K562 (cell line): ENCODE measurements around the gene KCNA2. TPM values are rescaled to one million over a fixed set of nuclear protein-coding genes. Genes with fewer than 3 reads are reported as not detected.

ENCODE experiments used
- ATAC-seq: fragments of 200-7000 bp; cut with Tn5 transposase; 3 replicates; pipeline ENCODE4 v1.9.1; 2020; ENCODE audit warnings: moderate library complexity
- BruUV-seq: library from RNA; stranded (reverse); fragments of 400-500 nt; replicated peaks from 2 replicates; lab custom pipeline; 2021; lab: Mats Ljungman, UMichigan
- CTCF ChIA-PET: fragments of 300-600 bp; formaldehyde crosslinking; extraction: SDS; loops from one replicate; lab custom pipeline; 2021; ENCODE audit warnings: low intra/inter-chr PET ratio; lab: Yijun Ruan, JAX
- POLR2A ChIA-PET: fragments of 300-600, 350-650 bp; sonication (Branson Sonifier 250); formaldehyde crosslinking; extraction: SDS; loops from one replicate; lab custom pipeline; 2021; ENCODE audit warnings: antibody characterized with exemption, inconsistent platforms; lab: Yijun Ruan, JAX
- DNase-seq, 4 experiments: peaks; one replicate each; pipeline versions ENCODE4 v3.0.0 to v3.0.0-alpha.2; 2011 to 2018; ENCODE audit warnings: low spot score in 3 of 4, mixed read lengths in 3 of 4; ENCODE audit errors: extremely low read depth in 1 of 4
- FAIRE-seq: peaks from 2 replicates; lab custom pipeline; 2011; peaks lifted over from hg19 to GRCh38; lab: Jason Lieb, UNC
- H2AFZ ChIP-seq: 2 replicates; pipeline ENCODE4 v1.6.0; 2011; ENCODE audit warnings: low read depth, low read length, control low read depth, inconsistent platforms
- H3K27ac ChIP-seq: fragments of 200-600 bp; 3 replicates; pipeline ENCODE4 v1.8.0; 2011; ENCODE audit warnings: low read depth, mild to moderate bottlenecking, control low read depth, inconsistent platforms, low read length, moderate library complexity, mixed read lengths; ENCODE audit errors: extremely low read depth
- H3K27me3 ChIP-seq, 2 experiments: fragments of 300-600 bp in 1 of 2; 2 replicates in 1 of 2; 3 replicates in 1 of 2; pipeline versions ENCODE4 v1.6.0 to v1.8.0; 2011; ENCODE audit warnings: inconsistent platforms in 2 of 2, low read length in 2 of 2, mild to moderate bottlenecking in 1 of 2, mixed read lengths in 1 of 2, moderate library complexity in 1 of 2; ENCODE audit not compliant: control insufficient read depth in 2 of 2, insufficient read depth in 2 of 2
- H3K36me3 ChIP-seq: fragments of 300-600 bp; 3 replicates; pipeline ENCODE4 v1.8.0; 2011; ENCODE audit warnings: mild to moderate bottlenecking, low read length, inconsistent platforms; ENCODE audit not compliant: control insufficient read depth, insufficient read depth
- H3K4me1 ChIP-seq, 2 experiments: fragments of 200-600 bp in 1 of 2; replicated peaks in 1 of 2; 2 replicates in 1 of 2; 3 replicates in 1 of 2; pipeline versions ENCODE4 v1.5.1 to v1.8.0; 2011; ENCODE audit warnings: inconsistent platforms in 2 of 2, low read length in 2 of 2, mild to moderate bottlenecking in 1 of 2, mixed read lengths in 1 of 2, moderate library complexity in 1 of 2; ENCODE audit not compliant: control insufficient read depth in 2 of 2, insufficient read depth in 2 of 2
- H3K4me2 ChIP-seq: 2 replicates; pipeline ENCODE4 v1.6.1; 2011; ENCODE audit warnings: low read length, control low read depth, inconsistent platforms, mixed read lengths; ENCODE audit not compliant: insufficient read depth
- H3K4me3 ChIP-seq: fragments of 200-600 bp; sonication (generic), shearing (Covaris generic); 2 replicates; pipeline ENCODE4 v1.5.1; 2016; ENCODE audit warnings: control low read depth, inconsistent platforms
- H3K79me2 ChIP-seq: fragments of 200-600 bp; 3 replicates; pipeline ENCODE4 v1.8.0; 2011; ENCODE audit warnings: low read length, inconsistent platforms; ENCODE audit not compliant: control insufficient read depth, insufficient read depth
- H3K9ac ChIP-seq, 2 experiments: 2 replicates each; pipeline versions ENCODE4 v1.6.0 to v1.6.1; 2011; ENCODE audit warnings: low read depth in 2 of 2, low read length in 2 of 2, control low read depth in 1 of 2, inconsistent platforms in 1 of 2, mild to moderate bottlenecking in 1 of 2, mixed read lengths in 1 of 2; ENCODE audit not compliant: insufficient read depth in 1 of 2
- H3K9me1 ChIP-seq: one replicate; pipeline ENCODE4 v1.6.0; 2011; ENCODE audit warnings: inconsistent platforms, mild to moderate bottlenecking, low read length, moderate library complexity; ENCODE audit not compliant: control insufficient read depth, insufficient read depth
- H3K9me3 ChIP-seq: replicated peaks from 2 replicates; pipeline ENCODE4 v1.5.1; 2011; ENCODE audit warnings: low read depth, low read length, inconsistent platforms; ENCODE audit not compliant: control insufficient read depth, insufficient read depth
- H4K20me1 ChIP-seq: replicated peaks from 2 replicates; pipeline ENCODE4 v1.6.1; 2011; ENCODE audit warnings: low read length, inconsistent platforms, mixed read lengths; ENCODE audit not compliant: control insufficient read depth, insufficient read depth
- CAMTA2 ChIP-seq: fragments of 250-450 bp; sonication (Bioruptor Pico); conservative IDR thresholded peaks from 2 replicates; pipeline ENCODE4 v1.5.1; 2022
- TCF7L2 ChIP-seq: fragments of 150-350 bp; IDR thresholded peaks from 2 replicates; pipeline ENCODE4 v1.6.1; 2016; ENCODE audit warnings: low read depth, mild to moderate bottlenecking, low read length, moderate library complexity
- ZNF174 ChIP-seq: fragments of 250-450 bp; sonication (Bioruptor Pico); IDR thresholded peaks from 2 replicates; pipeline ENCODE4 v1.4.0; 2020; ENCODE audit warnings: mild to moderate bottlenecking
- ZNF699 ChIP-seq: fragments of 250-450 bp; sonication (Bioruptor Pico); IDR thresholded peaks from 2 replicates; pipeline ENCODE4 v1.8.0; 2021; ENCODE audit warnings: mild to moderate bottlenecking, moderate library complexity; ENCODE audit not compliant: insufficient replicate concordance
- ZNF79 ChIP-seq: fragments of 250-450 bp; sonication (Bioruptor Pico); IDR thresholded peaks from 2 replicates; pipeline ENCODE4 v1.4.0; 2020; ENCODE audit warnings: low read depth, mild to moderate bottlenecking, moderate library complexity
- WGBS: fragments of 100-300 bp; shearing (Covaris generic); methylation state at CpG from one replicate; pipeline ENCODE4 v1.1.6; 2016; ENCODE audit warnings: low coverage, mixed read lengths; ENCODE audit not compliant: insufficient coverage; ENCODE audit errors: missing lambda C conversion rate; 5-methylcytosine and 5-hydroxymethylcytosine counted together
- in situ Hi-C: fragments of 300-500 bp; cut with MboI; formaldehyde crosslinking; loops from 4 replicates; pipeline ENCODE4 v1.15.0; 2018; ENCODE audit warnings: inconsistent platforms, mixed read lengths
- intact Hi-C: fragments of 100-400 bp; cut with micrococcal nuclease; formaldehyde crosslinking; loops from 2 replicates; pipeline ENCODE4 v1.14.2; 2022
- polyA plus RNA-seq, 8 experiments: library from polyadenylated mRNA; depleted of rRNA in 4 of 8; stranded (reverse) in 5 of 8; unstranded in 3 of 8; fragments of >200 nt; fragmentation: Nextera tagmentation in 2 of 8; fragmentation: Illumina TruSeq in 1 of 8; extraction: Ambion mirVana in 2 of 8; extraction: Trizol in 1 of 8; gene quantifications; 2 replicates each; pipeline versions ENCODE4 v1.2.1 to v1.2.3, GENCODE V29; 2011 to 2014; ENCODE audit warnings: inconsistent platforms in 1 of 8, missing spikeins in 1 of 8
- total RNA-seq, 7 experiments: library from RNA; depleted of rRNA in 6 of 7; stranded (reverse); fragments of >200 nt in 6 of 7; fragmentation: Illumina TruSeq in 2 of 7; extraction: Trizol in 2 of 7; gene quantifications; 2 replicates each; pipeline versions ENCODE4 v1.2.1 to v1.2.3, GENCODE V29; 2011 to 2021; ENCODE audit warnings: low replicate concordance in 1 of 7

The KCNA2 gene
- total and polyA plus RNA-seq, 9 of the 15 experiments (the other 6 are each of a cell fraction or from before 2014, with no cell fraction given) = not detected

DNA sequence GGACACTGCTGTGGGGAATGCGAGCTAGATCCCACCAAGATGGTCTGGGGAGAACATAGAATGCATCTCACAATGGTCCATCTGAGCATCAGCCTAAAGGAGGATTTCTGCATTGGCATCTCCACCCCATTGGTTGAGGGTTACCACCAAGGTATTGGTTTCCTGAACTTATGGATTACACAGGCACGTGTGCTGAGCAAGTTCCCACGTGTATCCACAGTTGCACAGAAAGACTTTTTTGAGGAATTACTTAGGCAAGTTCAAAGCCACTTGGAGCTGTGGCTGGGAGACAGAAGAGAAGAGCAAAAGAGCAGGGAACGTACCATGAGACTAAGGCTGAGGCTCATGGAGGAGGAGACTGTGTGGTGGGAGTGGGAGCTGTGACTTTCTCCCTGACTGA, 43.1 kb downstream of the KCNA2 start (continued):
- no peak for TF ChIP-seq TCF7L2

DNA sequence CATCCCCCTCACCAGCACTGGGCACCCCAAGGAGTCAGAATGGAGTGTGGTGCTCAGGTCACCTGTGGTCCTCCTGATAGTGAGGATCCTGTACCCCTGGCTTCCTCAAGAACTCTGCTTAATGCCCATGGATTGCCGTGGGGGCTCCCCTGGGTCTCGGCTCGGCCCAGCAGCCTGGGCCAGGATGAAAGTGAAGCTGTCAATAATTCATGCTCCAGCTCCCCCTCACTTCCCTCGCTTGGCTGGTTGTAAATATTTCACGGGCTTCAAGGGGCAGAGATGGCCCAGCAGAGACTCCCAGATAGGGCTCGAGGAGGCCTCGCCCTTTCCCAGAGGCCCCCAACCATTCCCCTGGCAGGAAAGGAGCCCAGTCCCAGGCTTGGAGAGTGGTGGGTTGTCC, 44.6 kb downstream of the KCNA2 start:
- Histone ChIP-seq H3K27me3 (peaks cover 6 to 42% of the 10 kb centered on the region in 2 experiments; a peak in 3 of 5 replicates), H4K20me1 (peaks cover 7% of the 10 kb centered on the region; the same call in 1 of the 2 replicates)
- POLR2A ChIA-PET = interaction anchor here (1.0 to 2.4 kb wide), 3 partner anchors 10 to 13 kb away, joined by 3 to 11 read pairs (median 3); no protein-coding TSS in a partner anchor
- CTCF ChIA-PET = no interaction called here
- TF ChIP-seq ZNF79 (CRISPR knock-in tag) (no peak), ZNF699 (CRISPR knock-in tag) (no peak), CAMTA2 (CRISPR knock-in tag) (no peak), ZNF174 (CRISPR knock-in tag) (no peak)
- TF ChIP-seq, all 486 proteins: peak for 0
- Histone ChIP-seq H3K4me1 (no peaks in the 10 kb centered on the region), H3K4me2 (no peak overlapping the region), H3K9me1 (no peaks in the 10 kb centered on the region), H3K79me2 (no peaks in the 10 kb centered on the region), H3K9me3 (no peaks in the 10 kb centered on the region), H3K27ac (no peak overlapping the region), H3K9ac (no peak overlapping the region), H3K4me3 (no peak overlapping the region), H3K36me3 (no peaks in the 10 kb centered on the region), H2AFZ (no peak overlapping the region)
- no peak for ATAC-seq
- FAIRE-seq = no peak
- WGBS = 0% methylated on average over 7 of the region's 7 CpGs
- in situ Hi-C loops = no loop called here
- no TSS peak for BruUV-seq
- DNase-seq = no peak
- intact Hi-C loops = no loop called here
